HG02623 (cell line): ENCODE measurements around the gene ANXA10.
"Not testable (repeated sequence)": the region's sequence is repeated elsewhere in the genome, so short reads cannot be mapped to it uniquely, and the experiment has no call there.

Source experiments
- ATAC-seq: cut with Tn5 transposase; IDR thresholded peaks from one replicate; pipeline ENCODE4 v1.9.1; 2021; ENCODE audit warnings: moderate library complexity; ENCODE audit not compliant: unreplicated experiment

The ANXA10 gene, protein sequence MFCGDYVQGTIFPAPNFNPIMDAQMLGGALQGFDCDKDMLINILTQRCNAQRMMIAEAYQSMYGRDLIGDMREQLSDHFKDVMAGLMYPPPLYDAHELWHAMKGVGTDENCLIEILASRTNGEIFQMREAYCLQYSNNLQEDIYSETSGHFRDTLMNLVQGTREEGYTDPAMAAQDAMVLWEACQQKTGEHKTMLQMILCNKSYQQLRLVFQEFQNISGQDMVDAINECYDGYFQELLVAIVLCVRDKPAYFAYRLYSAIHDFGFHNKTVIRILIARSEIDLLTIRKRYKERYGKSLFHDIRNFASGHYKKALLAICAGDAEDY

DNA sequence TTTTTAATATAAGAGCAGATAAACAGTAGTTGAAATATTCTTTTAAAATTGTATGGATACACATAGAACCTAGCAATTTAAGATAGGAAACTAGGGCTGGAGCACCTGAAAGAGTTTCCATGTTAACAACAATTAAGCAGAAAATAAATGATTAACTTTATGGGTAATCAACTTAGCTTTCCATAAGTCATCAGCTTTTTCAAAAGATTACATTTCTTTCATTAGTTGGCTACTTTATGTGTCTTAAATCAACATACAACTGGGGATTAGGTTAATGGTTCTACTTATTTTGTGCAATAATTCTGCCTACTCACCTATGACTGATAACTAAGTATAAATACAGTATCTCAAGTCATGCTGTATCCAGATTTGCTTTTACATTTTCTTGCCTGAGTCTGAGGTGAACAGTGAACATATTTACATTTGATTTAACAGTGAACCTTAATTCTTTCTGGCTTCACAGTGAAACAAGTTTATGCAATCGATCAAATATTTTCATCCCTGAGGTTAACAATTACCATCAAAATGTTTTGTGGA is at the start of gene ANXA10:
Gene ANXA10, plus strand, starts transcription at position 362 of the 537 bp plus-strand sequence. Its CDS starts 164 bp downstream, at position 526.
- ATAC-seq = no peak

DNA sequence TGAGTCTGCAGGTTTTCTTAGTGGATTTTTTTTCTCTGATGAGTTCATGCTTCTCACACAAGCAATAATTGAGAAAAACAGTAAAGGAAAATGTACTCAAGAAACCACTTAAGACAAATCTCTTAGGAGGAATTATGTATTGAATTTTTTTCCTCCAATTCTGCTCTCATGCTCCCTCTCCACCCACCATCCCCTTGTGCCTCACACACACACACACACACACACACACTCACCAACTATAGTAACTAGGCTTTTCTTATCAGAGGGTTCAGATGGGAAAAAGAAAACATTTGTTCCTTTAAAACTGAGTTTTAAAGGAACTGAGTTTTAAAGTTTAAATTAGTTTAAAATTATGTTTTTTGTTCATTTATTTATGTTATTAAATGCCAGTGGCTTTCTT is 47.0 kb upstream of the ANXA10 start:
- ATAC-seq = no peak

DNA sequence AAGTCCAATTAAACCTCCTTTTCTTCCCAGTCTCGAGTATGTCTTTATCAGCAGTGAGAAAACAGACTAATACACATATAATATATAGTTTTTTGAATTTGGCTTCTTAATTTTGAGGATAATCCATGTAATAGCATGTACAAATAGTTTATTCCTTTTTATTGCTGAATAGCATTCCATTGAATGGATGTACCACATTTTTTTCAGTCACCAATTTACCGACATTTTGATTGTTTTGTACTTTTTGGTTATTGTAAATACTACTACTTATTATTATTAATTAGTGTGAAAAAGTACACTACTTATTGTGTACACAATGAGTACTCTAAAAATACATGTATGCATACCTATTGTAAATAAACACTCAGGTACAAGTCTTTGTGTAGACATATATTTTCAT is 42.3 kb upstream of the ANXA10 start:
- no peak for ATAC-seq

DNA sequence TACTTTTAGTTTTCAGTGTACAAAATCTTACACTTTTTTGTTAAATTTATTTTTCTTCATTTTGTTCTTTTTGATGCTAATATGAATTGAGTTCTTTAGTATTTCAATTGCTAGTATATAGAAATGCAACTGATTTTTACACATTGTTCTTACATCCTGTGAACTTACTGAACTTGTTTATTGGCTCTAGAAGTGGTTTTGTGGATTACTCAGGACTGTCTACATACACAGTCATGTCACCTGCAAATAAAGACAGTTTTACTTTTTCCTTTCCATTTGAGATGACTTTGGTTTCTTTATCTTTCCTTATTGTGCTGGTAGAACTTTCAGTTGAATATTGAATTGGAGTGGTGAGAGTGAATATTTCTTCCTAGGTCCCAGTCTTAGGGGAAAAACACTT is 40.8 kb upstream of the ANXA10 start:
- ATAC-seq = no peak

DNA sequence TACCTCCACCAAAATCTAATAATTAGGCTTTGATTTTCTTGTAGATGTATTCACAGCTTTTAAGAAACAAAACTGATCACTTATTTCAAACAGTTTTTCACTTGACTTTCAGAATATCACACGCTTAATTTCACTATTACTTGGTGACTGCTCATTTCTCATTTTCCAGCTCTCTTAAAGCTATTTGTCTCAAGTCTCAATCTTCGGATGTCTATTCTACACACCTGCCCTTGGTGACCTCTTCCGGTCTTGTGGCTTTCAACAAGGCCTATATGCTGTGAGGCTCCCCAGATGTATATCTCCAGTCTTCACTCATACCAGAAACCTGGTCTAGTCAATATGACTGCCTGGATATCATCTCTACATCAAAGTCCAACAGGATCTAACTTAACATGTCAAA is 34.9 kb upstream of the ANXA10 start:
- ATAC-seq = peak; percentile 87

DNA sequence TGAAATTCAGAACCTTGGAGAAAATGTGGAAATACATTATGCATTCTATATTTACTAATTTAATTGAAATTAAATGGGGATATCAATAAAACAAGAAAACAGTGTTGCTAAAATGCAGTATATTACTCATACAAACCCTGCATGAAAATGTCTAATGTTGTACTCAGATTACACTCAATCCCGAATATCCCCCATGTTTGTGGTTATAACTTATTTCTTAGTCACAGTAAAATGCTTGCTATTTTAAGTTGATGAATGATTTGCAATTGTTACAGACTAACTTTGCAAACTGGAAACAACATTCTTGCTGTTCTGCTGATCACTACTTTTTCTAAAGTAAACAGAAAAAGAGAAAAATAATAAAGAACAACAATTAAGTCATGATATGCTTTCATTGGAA is 33.1 kb upstream of the ANXA10 start:
- no peak for ATAC-seq

DNA sequence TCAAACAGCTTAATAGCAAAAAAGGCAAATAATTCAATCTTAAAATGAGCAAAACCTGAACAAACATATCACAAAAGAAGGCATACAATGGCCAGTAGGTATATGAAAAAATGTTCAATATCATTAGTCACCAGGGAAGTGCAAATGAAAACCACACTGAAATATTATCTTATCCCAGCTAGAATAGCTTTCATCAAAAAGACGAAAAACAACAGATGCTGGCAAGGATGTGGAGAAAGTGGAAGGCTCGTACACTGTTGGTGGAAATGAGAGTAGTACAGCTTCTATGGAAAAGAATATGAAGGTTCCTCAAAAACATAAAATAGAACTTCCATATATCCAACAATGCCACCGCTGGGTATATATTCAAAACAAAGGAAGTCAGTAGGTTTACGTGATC is 29.3 kb upstream of the ANXA10 start:
- ATAC-seq = no peak

DNA sequence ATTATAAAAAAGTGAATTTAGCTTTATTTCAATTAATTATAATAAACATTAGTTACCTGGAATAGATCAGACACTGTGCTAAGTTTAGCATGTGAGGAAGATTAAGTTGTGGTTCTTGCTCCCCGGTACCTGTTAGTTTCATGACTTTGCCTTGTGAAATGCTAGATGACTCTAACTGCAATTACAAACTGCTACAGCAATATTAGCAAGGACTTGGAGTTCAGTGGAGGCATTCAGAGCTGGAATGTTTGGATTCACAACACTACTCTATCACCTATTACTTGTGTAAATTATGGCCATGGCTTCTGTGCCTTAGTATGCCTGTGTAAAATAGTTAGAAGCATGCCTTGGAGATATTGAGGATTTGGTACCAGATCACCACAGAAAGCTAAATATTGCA is 21.4 kb upstream of the ANXA10 start:
- no peak for ATAC-seq

DNA sequence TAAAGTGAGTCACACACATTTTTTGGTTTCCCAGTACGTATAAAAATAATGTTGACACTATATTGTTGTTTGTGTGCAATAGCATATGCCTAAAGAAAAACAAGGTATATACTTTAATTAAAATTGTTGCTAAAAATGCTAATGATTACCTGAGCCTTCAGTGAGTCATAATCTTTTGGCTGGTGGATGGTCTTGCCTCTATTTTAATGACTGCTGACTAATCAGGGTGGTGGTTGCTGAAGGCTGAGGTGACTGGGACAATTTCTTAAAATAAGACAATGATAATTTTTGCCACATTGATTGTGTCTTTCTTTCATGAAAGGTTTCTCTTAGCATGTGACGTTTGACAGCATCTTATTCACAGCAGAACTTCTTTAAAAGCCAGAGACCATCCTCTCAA is 21.0 kb upstream of the ANXA10 start:
- ATAC-seq = no peak

DNA sequence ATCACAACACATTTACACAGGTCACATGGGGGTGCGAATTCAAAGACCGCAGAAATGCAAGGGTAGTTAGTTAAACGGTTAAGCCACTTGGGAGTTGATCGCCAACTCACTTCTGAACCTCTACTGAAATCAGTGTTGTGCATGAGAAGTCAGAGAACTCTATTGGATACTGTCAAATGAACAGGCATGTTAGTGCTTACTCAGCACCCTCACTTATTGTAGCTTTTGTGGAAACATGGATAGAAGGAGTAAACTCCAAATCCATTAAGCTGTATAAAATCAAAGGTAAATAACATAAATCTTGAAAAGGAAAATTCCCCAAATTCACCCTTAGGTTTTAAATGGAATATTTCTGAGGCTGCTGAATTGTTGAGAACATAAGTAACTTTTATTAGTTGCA is 17.5 kb upstream of the ANXA10 start:
- ATAC-seq = no peak

DNA sequence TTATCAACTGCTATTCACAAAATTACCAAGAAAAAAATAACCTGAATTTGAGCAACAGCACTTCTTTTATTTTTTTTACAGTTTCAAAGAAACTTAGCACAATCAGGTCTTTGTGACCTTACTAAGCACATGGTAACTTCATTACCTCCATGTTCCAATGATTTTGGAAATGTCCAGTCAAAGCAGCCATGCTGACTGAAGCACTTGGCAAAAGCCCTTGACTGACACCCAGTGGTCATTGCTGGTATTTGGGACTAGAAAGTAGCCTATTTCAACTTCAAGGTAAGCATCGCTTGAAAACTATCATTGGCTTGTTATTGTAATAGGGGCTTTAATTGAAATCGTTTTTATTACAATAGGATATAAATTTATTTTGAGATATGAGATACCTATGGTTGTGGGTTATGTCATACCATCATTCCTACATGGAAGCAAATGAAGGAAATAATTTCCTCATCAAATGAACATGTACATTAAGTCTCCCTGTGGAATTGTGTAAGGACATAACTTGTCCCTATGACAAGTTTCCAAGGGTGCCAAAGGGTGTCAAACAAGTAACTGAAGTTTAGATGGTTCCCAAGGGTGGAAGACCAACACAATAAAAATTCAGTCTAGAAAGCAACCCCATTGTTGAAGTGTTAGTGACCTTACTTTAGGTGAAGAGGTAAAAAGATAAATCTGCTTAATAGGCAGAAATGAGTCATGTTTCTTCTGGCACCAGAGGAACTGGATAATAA is 15.2 kb upstream of the ANXA10 start:
- peak; percentile 89 for ATAC-seq

DNA sequence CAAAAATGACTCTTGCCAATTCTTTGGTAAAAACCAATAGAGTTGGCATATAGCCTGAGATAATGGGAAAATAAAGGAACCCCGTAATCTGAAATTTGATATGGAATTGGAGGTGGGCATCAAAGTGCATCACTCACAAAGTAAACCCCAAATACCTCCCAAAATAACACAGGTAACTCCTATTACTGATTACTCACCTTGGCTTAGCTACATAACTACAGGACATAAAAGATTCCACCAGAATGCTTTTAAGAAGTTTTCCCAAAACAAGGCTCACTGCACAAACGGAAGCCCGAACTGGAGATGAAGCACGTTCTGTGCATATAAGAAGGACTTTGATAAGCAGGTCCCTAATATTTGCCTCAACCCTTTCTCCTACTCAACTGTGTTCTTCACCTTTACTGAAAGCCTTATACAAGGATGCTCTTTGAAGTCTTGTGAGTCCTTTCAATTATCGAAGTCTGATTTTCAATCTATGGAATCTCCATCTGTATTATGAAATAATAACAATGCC is 14.6 kb upstream of the ANXA10 start:
- ATAC-seq = no peak

DNA sequence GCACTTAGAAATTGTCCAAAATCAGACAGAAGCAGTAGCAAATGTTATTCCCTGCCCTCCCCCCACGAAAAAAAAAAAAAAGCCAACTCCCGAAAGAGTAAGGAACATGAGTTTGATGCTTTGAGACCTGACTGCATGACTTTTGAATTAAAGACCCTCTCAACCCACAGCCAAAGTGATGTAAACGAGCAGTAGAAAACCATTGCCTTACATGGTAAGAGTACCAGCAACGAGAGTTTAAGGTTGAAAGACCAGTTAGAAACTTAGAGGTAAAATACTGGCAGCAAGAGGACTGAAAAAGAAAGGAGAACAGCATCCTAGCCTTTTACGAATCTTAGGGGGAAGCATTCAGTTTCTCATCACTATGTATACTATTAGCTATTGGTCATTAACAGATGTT is 10.0 kb upstream of the ANXA10 start:
- no peak for ATAC-seq

DNA sequence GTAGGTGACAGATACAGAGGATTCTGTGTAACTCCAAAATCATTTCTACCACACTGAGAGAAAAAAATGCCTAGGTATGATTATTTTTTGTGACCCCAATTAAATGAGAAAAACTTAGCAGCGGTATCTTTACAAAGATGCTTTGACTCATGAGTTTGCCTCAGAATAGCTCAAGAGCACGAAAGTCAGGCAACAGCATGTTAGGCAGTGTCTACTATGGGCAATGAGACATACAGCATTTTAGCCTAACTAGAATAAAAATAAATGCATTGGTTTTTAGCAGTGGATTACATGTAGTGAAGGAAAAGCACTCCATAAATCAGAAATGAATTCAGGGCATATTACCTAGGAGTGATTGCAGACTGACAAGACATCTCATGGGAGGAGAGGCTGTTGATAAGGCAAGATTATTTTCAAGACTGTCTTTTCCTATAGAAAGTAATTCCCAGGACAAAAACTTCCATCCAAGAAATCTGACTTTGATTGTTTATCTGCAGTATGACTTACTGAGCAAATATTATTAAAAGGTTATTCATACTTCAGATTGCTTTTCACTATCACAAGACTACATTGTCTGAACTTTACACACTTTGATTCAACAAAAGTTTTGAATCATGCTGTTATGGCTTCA is 3.6 kb downstream of the ANXA10 start:
- ATAC-seq = no peak

DNA sequence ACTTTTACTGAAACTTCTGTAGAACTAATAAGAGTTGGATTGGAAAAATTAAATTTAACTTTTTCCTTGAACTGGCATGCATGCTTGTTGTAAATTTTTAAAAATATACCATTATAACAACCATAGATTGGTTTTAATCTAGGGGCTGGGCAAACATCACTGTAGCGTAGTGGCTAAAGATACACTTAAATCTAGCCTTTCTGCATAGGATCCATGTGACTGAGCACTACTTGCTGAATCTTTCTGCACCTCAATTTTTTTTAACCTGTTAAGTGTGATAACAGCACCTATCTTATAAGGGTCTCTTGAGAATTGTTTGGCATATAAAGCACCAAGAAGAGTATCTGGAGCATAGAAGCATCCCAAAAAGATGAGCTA is 4.1 kb downstream of the ANXA10 start:
- no peak for ATAC-seq

DNA sequence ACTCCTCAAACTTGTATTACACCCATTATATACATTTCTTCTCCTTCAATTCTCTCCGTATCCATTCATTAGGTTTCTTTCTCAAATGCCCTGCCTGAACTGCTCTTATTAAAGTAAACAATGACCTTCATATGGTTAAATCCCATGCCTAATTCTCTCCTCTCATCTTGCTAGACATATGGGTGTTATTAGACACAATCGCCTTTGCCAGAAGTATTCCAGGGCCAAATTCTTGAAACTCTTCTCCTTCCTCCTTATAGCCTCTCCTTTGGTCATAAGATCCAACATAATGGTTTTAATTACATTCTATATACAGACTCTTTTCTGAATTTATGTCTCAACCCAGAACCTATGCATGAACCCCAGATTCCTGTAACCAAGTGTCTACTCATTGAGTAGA is 4.8 kb downstream of the ANXA10 start:
- ATAC-seq = no peak

DNA sequence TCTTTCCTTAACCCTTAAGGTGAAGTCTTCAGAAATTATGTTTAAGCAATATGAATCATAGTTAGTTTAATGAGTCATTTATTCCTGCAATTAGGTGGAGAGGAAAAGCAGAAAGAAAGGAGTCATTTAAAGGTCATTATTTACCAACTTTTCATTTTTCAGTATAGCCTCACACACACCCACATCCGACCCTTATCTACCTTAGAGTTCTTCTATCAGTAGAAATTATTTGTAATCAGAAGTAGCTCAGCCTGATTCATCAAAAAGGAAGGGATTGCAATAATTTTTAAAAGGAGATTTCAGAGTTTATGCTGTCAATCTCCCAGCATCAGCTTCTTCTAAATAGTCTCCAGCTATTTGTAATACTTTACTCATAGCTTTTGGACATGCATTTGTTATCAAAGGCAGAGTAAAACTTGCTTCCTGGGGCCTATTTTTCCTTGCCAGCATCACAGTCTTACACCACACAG is 5.9 kb downstream of the ANXA10 start:
- ATAC-seq = no peak

DNA sequence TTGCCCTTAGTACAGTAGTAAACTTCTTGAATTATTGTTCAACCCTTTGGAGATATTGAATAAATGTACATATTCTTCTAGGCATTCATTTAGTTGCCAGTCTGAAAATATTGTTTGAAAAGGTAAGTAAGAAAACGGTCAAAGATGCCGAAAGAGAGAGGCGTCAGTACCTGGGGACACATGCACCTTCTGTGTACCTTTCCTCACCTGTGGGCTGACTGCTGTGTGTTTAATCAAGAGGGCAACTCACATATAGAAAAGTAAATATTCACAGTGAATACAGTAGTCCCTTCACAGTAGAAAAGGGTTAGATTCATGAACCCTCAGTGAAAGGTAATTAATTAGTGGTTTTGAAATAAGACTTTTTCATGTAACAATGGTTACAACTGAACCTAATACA is 6.9 kb downstream of the ANXA10 start:
- no peak for ATAC-seq

DNA sequence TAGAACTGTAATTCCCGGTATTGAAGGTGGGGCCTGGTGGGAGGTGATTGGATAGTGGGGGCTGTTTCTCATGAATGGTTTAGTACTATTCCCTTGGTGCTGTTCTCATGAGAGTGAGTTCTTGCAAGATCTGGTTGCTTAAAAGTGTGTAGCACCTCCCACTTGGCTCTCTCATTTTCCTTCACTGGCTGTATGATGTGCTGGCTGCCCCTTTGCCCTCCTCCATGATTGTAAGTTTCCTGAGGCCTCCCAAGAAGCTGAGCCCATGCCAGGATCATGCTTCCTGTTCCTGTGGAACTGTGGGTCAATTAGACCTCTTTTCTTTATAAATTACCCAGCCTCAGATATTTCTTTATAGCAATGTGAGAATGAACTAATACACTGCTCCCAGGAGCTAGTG is 8.7 kb downstream of the ANXA10 start:
- no peak for ATAC-seq

DNA sequence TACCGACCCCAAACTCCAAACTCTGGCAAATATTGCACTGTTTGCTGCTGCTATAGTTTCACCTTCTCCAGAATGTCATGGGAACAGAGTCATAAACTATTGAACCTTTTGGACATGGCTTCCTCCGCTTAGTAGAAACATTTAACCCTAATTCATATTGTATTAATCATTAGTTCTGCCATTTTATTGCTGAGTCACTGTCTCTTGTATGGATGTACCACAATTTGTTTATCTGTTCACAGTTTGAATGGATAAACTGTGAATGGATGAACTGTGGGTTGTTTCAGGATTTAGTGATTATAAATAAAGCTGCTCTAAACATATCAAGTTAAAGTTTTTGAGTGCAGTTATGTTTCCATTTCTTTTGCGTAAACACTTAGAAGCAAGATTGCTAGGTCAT is 10.1 kb downstream of the ANXA10 start:
- no peak for ATAC-seq

DNA sequence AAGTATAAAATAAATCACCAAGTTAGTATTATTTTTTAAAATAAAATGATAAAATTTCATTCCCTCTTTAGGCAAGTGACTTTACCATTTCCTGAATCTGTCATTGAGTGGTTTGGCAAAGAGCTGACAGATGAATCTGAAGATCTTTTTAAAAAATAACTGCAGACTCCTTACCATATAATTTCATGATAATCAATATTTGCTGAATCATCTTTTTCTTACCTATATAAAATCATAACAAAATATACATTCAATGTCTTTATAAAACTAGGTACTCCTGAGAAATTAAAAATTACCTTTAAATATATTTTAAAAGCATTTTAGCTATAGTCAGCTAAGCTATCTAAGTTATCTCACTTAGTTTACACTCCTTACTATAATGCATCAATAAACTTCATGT is 17.2 kb downstream of the ANXA10 start:
- no peak for ATAC-seq

DNA sequence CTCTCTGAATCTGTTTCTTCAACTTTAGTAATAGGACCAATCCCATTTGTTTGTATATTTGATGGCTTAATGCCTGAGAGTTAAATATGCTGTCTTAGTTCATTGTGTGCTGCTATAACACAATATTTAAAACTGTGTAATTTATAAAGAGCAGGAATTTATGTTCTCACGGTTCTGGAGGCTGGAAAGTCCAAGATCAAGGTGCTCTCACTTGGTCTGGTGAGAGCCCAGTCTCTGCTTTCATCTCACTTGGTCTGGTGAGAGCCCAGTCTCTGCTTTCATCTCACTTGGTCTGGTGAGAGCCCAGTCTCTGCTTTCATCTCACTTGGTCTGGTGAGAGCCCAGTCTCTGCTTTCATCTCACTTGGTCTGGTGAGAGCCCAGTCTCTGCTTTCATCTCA is 20.7 kb downstream of the ANXA10 start:
- not testable (repeated sequence) for ATAC-seq
